Ramos (cell line): ENCODE measurements around the gene ARHGAP18.

Experiments
- in situ Hi-C: fragments of 300-500 bp; cut with MboI; formaldehyde crosslinking; loops from one replicate; pipeline ENCODE4 v1.14.3; 2022; ENCODE audit warnings: low sequenced_read_pairs; ENCODE audit not compliant: unreplicated experiment

ARHGAP18 gene

DNA sequence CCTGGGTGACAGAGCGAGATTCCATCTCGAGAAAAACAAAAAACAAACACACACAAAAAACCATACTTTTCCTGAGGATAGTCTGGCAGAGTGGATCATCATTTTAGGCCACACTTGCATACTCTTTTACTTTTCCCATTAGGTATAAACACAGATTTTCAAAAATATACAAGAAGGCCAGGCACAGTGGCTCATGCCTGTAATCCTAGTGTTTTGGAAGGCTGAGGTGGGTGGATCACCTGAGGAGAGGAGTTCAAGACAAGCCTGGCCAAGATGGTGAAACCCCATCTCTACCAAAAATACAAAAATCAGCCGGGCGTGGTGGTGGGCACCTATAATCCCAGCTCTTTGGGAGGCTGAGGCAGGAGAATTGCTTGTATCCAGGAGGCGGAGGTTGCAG is 85.5 kb downstream of the ARHGAP18 start:
- in situ Hi-C loops, result loop anchor here (25.0 kb wide), 1 partner anchor 388 kb away; the partner anchor contains the start of gene L3MBTL3

DNA sequence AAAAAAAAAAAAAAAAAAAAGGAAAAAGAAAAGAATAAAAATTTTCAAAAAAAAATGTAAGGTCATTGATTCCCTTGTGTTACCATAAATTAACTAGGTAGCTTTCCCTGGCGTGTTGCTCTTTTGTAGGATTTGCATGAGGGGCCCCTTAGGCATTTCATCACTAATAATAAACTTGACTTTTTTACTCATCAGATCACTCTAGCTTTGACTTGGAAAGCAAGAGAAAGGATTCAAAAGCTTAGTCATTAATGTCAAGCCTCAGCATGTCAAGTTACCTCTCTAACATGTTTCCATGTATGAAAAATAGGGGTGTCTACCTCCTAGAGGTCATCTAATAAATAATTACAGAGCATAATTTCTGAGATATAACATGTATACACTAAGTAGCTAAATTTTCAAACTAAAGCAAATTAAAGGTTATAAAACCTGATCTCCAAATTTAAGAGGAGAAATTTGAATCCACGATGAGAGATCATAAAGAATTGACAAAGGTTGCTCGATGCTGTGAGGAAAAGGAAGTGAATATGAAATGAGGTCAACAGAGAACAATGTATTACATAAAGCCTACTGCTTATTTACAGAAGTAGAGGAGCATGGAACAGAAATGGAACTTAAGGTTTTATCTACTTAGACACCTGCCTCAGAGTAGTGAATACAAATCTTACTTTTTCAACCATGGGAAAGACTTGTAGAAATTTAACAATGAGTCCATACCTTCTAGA is 86.8 kb downstream of the ARHGAP18 start:
- in situ Hi-C loops, result loop anchor here (25.0 kb wide), 1 partner anchor 389 kb away; the partner anchor contains the start of gene L3MBTL3

DNA sequence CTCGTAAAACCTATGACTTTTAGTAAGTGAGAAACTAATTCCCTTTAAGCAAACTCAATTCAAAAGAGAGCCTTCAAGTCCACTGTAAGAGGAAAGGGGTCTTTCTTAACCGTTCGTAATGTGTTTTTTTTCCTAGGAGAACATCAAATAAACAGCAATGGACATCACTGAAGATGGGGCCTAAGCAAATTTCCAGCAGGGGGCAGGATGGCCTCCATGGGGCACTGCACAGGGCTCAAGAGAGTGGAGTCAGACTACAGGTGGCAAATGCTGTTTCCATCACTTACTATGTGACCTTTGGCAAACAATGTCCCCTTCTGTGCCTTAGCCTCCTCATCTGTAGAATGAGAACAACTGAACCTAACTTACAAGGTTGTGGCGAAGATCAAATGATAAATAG is 88.7 kb downstream of the ARHGAP18 start:
- in situ Hi-C loops, result loop anchor here (25.0 kb wide), 1 partner anchor 391 kb away; the partner anchor contains the start of gene L3MBTL3

DNA sequence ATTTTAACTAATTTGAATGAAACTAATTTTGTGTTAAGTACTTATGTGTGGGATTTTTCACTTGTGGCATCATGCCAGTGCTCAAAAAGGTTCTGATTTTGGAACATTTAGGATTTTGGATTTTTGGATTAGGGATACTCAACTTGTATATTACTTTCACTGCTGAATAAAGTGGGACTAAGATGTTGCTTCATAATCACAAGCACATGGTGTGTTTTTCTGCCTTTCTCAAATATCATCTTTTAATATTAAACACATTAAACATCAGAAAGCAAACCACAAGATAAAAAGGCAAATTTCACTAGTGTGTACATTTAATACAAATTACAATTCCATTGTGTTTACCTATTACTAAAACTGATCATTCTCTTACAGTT is 89.8 kb downstream of the ARHGAP18 start:
- in situ Hi-C loops, result loop anchor here (25.0 kb wide), 1 partner anchor 392 kb away; the partner anchor contains the start of gene L3MBTL3

DNA sequence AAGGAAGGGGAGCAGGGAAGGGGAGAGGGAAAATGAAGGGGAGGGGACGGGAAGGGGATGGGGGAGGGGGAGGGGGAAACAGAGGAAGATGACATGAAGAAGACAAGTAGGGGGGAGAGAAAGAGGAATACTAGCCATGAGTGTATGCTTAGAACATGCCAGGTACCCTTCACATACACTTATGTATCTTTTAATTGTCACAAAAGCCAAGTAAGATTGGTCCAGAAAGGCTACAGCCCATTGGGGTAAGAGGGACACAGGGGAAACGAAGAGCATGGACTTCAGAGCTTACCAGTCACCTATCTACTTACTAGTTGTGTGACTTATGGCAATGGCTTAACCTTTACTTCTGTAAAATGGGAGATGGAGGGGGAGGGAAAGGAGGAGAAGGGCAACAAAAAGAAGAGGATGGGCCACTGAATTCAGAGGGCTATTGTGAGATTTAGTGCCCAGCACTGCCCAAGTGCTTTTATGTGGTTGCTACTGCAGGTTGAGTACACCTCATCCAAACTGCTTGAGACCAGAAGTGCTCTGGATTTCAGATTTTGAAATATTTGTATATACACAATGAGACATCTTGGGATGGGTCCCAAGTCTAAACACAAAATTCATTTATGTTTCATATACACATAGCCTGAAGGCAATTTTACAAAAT is 90.3 kb downstream of the ARHGAP18 start:
- in situ Hi-C loops, result loop anchor here (25.0 kb wide), 1 partner anchor 393 kb away; the partner anchor contains the start of gene L3MBTL3

DNA sequence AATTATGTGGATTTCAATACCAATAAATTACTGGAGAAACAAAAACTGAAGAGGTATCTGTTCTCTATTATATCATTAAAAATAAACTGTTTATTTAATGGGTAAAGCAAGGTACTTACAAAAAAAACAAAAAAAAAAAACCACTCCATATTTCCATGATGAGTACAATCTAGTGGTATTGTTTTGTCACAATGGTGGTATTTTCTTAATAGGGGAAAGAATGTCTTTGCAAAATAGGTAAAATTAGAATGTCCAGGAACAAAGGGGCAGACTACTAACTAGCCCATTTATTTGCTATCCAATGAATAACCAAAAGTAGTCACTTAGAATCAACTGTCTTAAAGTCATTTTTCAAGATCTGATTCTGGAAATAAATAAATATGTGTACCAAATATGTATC is 92.0 kb downstream of the ARHGAP18 start:
- in situ Hi-C loops, result loop anchor here (25.0 kb wide), 1 partner anchor 394 kb away; the partner anchor contains the start of gene L3MBTL3

DNA sequence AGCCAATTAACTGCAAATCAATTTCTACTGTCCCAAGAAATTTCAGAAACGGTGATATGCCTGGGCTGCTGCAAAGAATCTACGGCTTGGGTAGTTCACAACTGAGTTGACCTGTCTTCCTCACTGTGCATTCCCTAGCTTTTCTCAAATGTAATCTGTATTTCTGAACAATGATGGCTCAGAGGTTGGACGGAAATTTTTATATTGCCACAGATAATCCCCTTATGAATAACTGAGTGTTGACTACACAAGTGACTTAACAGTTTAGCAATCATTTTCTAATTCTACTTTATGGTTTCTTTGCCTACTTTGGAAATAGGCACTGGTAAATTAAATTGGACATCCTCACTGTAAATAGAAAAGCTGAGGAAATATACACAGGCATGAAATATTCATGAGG is 94.5 kb downstream of the ARHGAP18 start:
- in situ Hi-C loops, result loop anchor here (25.0 kb wide), 1 partner anchor 397 kb away; the partner anchor contains the start of gene L3MBTL3

DNA sequence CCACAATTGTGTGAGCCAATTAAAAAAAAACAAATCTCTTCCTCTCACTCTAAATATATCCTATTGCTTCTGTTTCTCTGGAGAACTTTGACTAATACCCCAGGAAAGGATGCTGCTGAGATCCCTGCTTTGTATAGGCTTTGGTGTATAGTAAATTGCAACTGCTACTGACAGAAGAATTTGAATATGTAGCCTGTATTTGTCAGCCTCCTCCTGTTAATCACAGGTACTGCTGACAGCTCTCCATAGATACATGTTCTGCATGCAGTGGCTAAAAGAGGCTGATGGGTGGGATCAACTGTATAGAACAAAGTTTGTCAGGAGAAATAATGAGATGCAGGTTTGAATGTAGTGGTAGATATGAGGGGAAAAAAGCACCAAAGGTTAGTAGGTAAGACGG is 95.0 kb downstream of the ARHGAP18 start:
- in situ Hi-C loops, result loop anchor here (25.0 kb wide), 1 partner anchor 397 kb away; the partner anchor contains the start of gene L3MBTL3

DNA sequence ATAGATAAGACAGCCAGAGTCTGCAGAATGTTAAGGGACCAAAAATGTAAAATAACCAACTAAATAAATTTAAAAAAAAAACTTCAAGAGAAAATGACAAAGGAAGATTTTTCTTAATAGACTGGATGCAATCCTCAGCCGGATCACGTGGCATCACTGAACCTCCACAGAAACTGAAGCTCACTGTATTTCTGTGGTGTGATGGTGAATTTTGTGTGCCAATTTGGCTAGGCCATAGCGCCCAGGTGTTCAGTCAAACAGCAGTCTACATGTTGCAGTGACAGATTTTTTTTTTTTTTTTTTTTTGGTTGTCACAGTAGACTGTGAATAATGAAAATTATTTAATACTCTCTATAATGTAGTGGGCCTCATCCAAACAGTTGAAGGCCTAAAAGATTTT is 95.5 kb downstream of the ARHGAP18 start:
- in situ Hi-C loops, result loop anchor here (25.0 kb wide), 1 partner anchor 398 kb away; the partner anchor contains the start of gene L3MBTL3

DNA sequence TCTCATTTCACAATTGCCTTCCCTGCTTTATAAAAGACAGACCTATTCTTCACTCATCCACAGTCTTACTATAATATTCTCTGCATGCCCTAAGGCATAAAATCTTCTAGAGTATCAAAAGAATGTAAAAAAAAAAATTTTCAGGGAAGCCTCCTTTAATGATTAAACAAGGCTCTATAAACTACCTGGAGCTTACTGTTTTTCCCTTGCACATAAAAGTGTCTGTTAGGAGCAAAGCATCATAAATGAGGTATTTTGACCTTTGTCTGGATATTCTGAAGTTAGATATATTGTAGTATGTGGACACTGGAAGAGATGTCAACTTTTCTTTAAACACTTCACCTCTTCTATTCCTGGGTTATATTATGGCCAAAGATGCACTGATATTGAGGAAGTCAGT is 97.5 kb downstream of the ARHGAP18 start:
- in situ Hi-C loops, result loop anchor here (25.0 kb wide), 1 partner anchor 400 kb away; the partner anchor contains the start of gene L3MBTL3

DNA sequence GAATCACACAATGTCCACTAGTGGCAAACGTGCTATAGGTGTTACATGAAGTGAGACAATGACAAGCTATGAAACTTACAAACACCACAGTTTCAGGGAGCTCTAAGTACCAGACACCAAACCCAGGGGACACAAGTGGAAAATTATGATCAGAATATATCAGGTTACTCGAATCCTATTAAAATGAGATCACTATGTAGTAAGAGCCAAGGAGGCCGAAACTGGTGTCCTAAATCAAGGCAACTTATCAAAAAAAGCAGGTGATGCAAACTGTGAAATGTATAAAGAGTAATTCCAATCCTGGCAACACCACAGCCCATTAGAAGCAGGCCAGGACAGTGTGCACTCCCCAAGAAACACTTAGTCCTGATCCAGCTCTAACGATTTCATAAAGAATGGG is 100.3 kb downstream of the ARHGAP18 start:
- in situ Hi-C loops, result loop anchor here (25.0 kb wide), 1 partner anchor 403 kb away; the partner anchor contains the start of gene L3MBTL3

DNA sequence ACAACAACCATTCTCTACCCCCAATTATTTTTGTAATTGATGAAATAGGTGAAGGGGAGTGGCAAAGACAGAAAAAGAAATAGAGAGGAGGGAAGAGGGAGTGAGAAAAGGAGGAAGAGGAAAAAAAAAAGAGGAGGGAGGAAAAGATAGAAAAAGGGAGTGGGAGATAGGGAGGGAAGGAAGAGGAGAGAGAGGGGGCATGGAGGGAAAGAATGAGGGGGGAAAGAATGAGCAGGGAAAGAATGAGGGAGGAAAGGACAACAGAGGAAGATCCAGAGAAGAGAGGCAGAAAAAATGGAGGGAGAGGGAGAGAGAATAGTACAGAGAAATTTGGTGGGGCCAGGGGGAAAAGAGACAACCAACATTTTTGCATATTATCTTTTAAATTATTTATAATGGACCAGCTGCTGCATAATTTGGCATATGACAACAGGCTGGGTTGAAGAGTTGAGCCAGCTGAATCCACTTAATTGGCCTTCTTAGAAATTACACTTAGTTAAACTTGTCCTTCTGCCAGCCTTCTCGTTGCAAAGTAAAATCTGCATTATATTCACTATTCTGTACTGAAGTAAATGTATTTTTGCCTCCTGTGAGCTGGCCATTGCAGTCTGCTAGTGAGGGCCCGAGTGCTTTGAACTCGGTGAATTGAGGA is 101.0 kb downstream of the ARHGAP18 start:
- in situ Hi-C loops, result loop anchor here (25.0 kb wide), 1 partner anchor 403 kb away; the partner anchor contains the start of gene L3MBTL3

DNA sequence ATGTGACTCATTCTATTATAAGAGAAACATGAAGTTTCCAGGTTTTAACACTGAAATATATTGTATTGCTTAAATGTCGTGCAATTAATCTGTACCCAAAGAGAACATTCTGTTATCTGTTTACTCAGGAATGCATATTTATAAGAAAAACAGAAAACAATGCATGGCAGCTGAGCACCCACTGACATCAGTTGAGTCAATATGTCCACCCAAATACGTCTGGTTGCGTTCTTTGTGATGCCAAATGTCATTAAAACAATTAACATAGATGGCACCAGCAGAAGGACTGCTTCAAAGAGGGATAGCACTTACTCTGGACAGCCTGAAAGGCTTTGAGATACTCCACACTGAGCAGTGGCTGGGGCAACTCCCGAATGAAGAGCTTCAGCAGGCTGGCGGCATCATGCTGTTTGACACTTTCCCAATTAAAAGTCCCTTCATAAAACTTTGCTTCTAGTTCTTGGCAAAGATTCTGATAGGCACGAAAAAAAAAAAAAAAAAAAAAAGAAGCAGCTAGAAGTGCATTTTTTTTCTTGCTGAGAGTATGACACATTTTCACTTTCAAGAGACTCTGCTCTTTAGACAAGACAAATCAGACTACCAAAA is 102.3 kb downstream of the ARHGAP18 start:
- in situ Hi-C loops, result loop anchor here (25.0 kb wide), 1 partner anchor 405 kb away; the partner anchor contains the start of gene L3MBTL3

DNA sequence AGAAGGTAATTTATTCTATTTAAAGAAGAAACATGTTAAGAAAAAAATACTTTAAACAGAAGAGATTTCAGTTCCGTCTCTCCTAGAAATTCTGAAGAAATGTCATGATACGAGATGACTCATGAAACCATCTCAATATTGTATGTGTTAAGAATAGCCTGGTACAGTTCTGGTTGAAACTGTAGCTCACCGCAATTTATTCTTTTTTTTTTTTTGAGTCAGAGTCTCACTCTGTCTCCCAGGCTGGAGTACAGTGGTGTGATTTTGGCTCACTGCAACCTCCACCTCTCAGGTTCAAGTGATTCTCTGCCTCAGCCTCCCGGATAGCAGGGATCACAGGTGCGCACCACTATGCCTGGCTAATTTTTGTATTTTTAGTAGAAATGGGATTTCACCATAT is 103.3 kb downstream of the ARHGAP18 start:
- in situ Hi-C loops, result loop anchor here (25.0 kb wide), 1 partner anchor 406 kb away; the partner anchor contains the start of gene L3MBTL3

DNA sequence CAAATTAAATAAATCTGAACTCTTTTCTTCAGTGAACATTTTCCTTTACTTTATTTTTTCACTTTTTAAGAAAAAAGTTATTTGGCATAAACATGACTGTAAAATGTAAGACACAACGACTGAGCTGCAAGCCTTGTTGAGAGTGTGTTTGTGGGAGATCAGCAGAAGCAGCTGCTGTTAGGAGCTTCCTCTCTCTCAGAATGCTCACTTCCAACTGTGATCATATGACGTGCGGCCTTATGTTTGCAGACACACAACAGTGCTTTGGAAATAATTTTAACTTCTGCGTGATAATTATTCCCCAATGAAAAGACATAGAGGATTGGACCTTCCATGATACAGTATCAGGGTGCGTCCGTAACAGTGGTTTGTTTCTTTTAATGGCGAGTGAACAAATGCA is 104.0 kb downstream of the ARHGAP18 start:
- in situ Hi-C loops, result loop anchor here (25.0 kb wide), 1 partner anchor 406 kb away; the partner anchor contains the start of gene L3MBTL3

DNA sequence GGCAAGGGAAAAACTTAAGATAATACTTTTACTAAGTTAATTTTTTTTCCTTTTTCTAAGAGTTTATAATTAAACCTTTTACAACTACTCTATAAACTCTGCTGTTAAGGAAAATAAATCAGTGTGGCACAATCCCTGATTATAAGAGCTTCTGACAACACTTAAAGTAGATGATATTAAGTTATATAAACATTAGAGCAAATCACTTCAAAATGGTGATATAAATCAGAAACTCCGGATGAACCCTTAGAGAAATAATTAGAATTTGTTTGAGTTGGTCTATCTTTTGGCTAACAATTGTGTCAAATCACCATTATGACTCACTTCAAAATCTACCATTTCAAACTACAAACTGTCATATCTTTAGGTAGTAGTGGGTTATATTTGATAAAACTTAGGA is 104.9 kb downstream of the ARHGAP18 start:
- in situ Hi-C loops, result loop anchor here (25.0 kb wide), 1 partner anchor 407 kb away; the partner anchor contains the start of gene L3MBTL3

DNA sequence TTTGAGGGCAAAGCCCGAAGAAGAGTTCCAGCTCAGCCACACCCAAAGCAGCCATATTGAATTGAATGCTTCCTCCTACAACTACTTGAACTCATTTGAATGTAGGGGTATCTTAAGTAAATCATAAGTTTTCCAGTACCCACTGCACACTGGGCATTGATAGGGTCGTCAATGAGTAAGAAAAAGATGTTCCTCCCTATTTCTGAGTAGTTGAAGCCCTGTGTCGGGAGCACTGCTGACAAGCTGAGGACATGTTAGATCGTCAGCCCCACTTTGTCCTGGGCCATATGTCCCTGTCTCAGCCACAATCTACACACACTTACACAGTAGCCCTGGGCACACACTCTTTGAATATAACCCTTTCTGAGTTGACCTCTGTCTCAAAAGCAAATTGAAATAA is 105.7 kb downstream of the ARHGAP18 start:
- in situ Hi-C loops, result loop anchor here (25.0 kb wide), 1 partner anchor 408 kb away; the partner anchor contains the start of gene L3MBTL3

DNA sequence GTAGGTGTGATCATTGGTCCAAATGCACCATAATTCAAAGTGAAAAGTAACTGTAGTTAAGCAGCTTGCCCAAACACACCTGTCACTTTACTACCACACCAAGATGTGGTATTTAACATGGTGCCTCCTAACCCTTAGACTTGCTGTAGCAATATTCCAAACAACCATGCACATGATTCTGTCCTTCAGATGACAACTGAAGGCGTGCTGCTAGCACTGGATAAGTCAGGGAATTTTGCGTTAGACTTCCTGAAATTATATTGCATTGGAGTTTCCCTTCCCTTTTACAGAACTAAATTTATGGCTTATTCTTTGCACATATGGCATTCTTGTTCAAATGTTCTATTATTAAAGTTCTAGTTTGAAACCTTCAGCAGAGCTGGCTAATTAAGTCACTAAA is 106.2 kb downstream of the ARHGAP18 start:
- in situ Hi-C loops, result loop anchor here (25.0 kb wide), 1 partner anchor 409 kb away; the partner anchor contains the start of gene L3MBTL3

DNA sequence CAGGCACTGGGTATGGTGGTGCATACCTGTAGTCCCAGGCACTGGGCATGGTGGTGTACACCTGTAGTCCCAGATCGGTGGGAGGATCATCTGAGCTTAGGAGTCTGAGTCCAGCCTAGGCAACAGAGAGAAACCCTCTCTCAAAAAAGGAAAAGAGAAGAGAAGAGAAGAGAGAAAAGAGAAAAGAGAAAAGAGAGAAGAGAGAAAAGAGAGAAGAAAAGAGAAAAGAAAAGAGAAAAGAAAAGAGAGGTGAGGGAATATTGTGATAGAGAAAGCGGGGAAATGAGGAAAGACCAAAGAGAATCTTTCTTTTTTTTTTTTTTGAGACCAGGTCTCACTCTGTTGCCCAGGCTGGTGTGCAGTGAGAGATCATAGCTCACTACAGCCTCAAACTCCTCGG is 108.7 kb downstream of the ARHGAP18 start:
- in situ Hi-C loops, result loop anchor here (25.0 kb wide), 1 partner anchor 411 kb away; the partner anchor contains the start of gene L3MBTL3
